ENCODE data around the gene TOX3.

- TF ChIP-seq ZNF133 (tag by site-specific recombination; IDR thresholded peaks at IDR 0.05) (no peak), ZNF169 (tag by site-specific recombination; IDR thresholded peaks at IDR 0.05) (no peak), EGR2 (tag by site-specific recombination; IDR thresholded peaks at IDR 0.05; ENCODE audit: low read depth) (no peak), CTCF (tag by site-specific recombination; IDR thresholded peaks at IDR 0.05) (no peak), ZNF121 (tag by site-specific recombination; IDR thresholded peaks at IDR 0.05) (no peak), ZNF138 (tag by site-specific recombination; IDR thresholded peaks at IDR 0.05; ENCODE audit: borderline replicate concordance) (no peak), ZNF350 (tag by site-specific recombination; IDR thresholded peaks at IDR 0.05) (no peak), ZBTB10 (tag by site-specific recombination; IDR thresholded peaks at IDR 0.05) (no peak), ZNF707 (tag by site-specific recombination; IDR thresholded peaks at IDR 0.05) (no peak), ZNF248 (tag by site-specific recombination; IDR thresholded peaks at IDR 0.05) (no peak)
Measured at GRCh38 chr16:52545222-52545897, 1.6 kb downstream of the TOX3 start.

Data from HEK293 (cell line).